IMR-90 (cell line): ENCODE measurements around the gene MUC5B.

Experiments
- CEBPB ChIP-seq: IDR thresholded peaks from 2 replicates; pipeline ENCODE4 v1.6.1; 2012; ENCODE audit warnings: low read depth, low read length, improper control_type of control experiment
- CTCF ChIP-seq: conservative IDR thresholded peaks from 2 replicates; pipeline ENCODE4 v1.5.1; 2012; ENCODE audit warnings: mild to moderate bottlenecking, low read depth, low read length, improper control_type of control experiment
- POLR2A ChIP-seq: IDR thresholded peaks from 2 replicates; pipeline ENCODE4 v1.6.1; 2012; ENCODE audit warnings: mild to moderate bottlenecking, low read depth, low read length
- RFX5 ChIP-seq: IDR thresholded peaks from 2 replicates; pipeline ENCODE4 v1.8.0; 2012; ENCODE audit warnings: low read depth, mild to moderate bottlenecking, low read length, moderate library complexity

DNA sequence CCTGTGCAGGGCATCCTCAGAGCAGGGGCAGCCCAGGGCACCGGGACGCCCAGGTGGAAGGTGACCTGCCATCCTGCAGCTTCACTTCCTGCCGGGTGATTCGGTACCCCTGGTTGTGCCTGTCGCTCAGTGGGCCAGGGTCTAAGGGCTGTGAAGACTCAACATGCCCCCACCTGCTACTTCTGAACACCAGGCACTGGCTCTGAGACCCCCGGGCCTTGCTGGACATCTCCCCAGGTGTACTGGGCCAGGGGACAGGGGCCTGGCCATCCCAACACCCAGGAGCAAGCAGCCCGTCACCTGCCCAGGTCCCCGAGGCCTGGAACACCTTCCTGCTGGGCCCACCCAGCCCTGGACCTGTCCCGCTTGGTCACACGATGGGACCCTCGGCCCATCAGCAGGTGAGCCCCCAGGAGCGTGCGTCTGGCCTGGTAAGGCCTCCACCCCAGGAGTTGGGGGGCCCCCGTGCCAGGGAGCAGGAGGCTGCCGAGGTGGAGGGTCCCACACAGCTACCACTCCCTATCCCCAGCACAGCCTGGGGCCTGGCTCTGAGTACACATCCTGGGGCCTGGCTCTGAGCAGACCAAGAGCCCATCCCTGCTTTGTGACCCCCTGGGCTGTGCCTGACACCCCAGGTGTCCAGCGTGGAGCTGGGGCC lies 3.9 kb upstream of the MUC5B start:
- TF ChIP-seq CTCF (no peak), RFX5 (no peak), CEBPB (no peak), POLR2A (no peak)
